Measurements from ENCODE around the gene ECE1.
A peak's percentile ranks its signal among the peaks of the same experiment; 100 is the strongest.
"Not testable (repeated sequence)": the region's sequence is repeated elsewhere in the genome, so short reads cannot be mapped to it uniquely, and the experiment has no call there.

Gene ECE1

DNA sequence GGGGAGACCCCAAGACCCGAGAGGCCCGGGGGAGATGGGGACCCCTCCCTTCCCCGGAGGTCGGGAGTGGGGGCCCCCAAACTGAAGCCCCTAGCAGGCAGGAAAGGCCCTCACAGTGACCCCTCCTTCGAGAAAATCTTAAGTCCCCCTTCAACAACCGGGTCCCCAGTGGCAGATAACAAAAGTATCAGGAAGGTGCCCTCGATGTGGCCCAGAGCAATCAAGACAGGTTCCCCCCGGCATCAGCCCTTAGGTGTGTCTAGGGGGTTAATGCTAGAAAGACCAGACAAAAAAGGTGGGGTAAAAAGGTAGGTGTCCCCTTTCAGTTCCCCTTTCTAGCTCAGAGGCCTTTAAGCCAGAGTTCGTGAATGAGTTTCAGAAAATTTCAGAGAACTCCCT, 282 bp upstream of the ECE1 start:
- DNase-seq (ENCODE audit: low read depth) = no peak
- H3K4me3 ChIP-seq (ENCODE audit: low read length) = peak overlapping the region; percentile 60
- TF ChIP-seq, protein P1, sequence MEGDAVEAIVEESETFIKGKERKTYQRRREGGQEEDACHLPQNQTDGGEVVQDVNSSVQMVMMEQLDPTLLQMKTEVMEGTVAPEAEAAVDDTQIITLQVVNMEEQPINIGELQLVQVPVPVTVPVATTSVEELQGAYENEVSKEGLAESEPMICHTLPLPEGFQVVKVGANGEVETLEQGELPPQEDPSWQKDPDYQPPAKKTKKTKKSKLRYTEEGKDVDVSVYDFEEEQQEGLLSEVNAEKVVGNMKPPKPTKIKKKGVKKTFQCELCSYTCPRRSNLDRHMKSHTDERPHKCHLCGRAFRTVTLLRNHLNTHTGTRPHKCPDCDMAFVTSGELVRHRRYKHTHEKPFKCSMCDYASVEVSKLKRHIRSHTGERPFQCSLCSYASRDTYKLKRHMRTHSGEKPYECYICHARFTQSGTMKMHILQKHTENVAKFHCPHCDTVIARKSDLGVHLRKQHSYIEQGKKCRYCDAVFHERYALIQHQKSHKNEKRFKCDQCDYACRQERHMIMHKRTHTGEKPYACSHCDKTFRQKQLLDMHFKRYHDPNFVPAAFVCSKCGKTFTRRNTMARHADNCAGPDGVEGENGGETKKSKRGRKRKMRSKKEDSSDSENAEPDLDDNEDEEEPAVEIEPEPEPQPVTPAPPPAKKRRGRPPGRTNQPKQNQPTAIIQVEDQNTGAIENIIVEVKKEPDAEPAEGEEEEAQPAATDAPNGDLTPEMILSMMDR (conservative IDR thresholded peaks at IDR 0.05; ENCODE audit: low read length) = no peak; the same call in 1 of the 2 replicates

DNA sequence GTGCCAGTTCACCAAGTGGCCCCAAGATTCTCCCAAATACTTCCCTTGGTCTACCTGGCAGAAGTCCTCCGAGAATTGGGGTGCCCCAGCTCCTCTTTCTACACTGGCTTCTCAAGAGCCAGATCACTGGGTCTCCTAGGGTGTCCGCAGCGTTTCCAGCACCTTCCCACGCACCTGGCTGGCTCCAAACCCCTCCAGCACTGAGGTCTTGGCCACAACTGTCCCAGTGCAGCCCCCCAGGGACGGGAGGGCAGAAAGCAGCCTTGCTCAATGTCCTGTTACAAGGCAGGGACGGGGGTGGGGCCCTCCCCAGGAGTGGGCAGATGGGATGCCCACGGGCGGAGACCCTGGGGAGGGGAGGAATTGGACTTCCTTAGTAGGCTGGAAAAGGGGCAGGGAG, 1.1 kb downstream of the ECE1 start:
- no peak for DNase-seq (ENCODE audit: low read depth)
- TF ChIP-seq, protein P1 (conservative IDR thresholded peaks at IDR 0.05; ENCODE audit: low read length) = no peak
- H3K4me3 ChIP-seq (ENCODE audit: low read length) = peak overlapping the region; percentile 81

DNA sequence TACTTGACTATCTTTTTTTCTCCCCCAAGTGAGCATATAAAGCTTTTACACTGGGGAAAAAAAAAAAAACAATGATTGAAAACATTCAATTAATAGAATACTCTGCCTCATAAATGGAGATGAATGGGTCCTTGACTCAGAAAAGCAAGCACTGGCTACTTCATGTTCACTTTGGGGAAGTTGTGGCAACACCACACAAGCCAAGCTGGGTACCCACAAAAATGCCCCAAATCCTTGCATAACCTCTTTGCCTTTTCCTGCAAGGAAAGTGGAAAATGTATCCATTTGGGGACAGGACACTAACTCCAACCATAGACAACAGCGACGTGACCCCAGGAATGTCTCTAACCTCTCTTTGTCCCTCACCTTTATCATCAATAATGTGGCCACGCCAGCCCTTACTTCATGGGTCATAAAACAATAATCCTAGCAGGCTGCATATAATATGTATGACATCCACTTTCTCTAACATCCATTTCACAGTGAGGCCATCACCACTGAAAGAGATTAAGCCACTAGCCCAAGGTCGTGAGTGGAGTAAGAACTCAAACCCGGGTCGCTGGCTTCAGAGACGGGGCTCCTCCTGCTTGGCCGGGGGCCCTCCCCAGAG, 2.3 kb downstream of the ECE1 start:
- H3K4me3 ChIP-seq (ENCODE audit: low read length) = no peak overlapping the region
- TF ChIP-seq, protein P1 (conservative IDR thresholded peaks at IDR 0.05; ENCODE audit: low read length) = no peak
- no peak for DNase-seq (ENCODE audit: low read depth)

DNA sequence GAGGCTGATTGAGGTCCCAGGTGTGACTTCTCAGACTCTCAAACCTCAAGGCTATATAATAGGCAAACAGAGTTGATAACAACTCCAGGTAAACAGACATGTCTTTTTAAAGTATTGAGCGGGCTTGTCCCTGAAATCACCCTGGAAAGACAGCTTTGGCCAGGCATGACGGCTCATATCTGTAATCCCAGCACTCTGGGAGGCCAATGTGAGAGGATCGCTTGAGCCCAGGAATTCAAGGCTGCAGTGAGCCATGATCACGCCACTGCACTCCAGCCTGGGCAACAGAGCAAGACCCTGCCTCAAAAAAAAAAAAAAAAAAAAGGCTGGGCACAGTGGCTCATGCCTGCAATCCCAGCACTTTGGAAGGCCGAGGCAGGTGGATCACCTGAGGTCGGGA, 4.9 kb downstream of the ECE1 start:
- not testable (repeated sequence) for H3K4me3 ChIP-seq (ENCODE audit: low read length)

DNA sequence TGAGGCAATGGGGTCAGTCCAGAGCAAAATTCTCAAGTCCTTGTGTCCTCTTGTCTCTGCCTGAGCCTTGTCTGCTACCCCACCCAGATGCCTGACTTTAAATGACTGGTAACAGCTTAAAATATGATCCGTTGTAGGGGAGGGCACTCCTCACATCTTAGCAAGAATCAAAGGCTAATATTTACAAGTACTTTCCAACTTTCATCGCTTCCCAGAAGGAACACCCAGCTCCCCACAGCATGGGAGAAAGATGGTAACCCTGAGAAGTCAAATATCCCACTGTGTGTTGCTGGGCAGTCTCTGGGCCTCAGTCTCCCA, 5.2 kb downstream of the ECE1 start:
- TF ChIP-seq, protein P1 (conservative IDR thresholded peaks at IDR 0.05; ENCODE audit: low read length) = no peak
- DNase-seq (ENCODE audit: low read depth) = no peak
- H3K4me3 ChIP-seq (ENCODE audit: low read length) = no peak overlapping the region

More for the DNA sequence above, 4.9 kb downstream of the ECE1 start:
- not testable (repeated sequence) for DNase-seq (ENCODE audit: low read depth)

DNA sequence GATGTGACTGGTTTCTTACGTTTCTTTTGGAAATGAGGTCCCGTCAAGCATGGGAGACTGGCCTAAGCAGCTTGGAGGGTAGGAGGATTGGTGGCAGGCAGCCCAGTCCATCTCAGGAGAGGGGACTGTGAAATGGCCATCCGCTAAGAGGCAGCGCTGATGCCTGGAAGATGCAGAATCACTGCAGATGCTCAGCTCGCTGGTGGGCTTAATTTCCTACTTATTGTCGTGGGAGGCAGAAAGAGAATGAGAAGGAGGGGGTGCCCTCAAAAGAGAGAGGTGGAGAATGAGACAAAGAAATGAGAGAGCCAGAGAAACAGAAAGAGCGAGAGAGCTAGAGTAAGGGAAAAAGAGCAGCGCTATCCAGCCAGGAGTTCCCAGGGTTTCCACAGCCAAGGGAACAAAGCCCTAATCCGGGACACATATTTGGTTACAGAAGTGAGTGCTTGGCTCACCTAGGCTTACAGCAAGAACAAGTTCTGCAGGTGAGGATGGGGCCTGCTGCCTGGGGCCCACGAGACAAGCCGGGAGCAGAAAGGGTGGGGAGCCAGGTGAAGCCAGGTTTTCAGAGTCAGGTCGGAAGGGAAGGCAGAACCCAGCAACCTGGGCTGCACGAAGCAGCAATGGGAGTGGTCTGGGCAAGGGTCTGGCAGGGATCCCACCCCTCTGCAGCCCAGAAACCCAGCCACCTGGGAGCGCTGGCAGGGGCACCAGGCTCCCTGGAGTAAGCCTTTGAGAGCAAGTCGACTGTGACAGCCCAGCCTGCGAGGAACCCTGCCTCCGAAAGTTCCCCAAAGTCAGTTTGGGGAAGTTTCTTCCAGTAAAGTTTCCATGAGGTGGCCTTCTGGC, 5.8 kb downstream of the ECE1 start:
- TF ChIP-seq, protein P1 (conservative IDR thresholded peaks at IDR 0.05; ENCODE audit: low read length) = no peak
- H3K4me3 ChIP-seq (ENCODE audit: low read length) = no peak overlapping the region
- no peak for DNase-seq (ENCODE audit: low read depth)

DNA sequence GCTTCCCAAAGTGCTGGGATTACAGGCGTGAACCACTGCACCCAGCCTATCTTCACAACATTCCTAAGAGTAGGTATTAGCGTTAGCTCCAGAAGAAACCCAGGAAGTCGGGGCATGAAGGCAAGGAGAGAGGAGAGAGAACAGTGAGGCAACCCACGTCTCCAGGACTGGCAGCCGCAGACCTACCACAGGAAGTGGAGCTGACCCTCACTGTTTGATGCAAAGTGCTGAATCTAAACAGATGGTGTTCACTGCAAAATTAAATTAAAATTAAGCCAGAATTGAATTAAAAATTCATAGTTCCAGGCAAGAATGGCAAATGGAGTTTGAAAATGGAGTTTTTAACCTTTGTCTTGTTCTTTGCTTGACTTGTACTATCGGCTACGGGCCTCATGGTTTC, 6.7 kb downstream of the ECE1 start:
- DNase-seq (ENCODE audit: low read depth) = no peak
- TF ChIP-seq, protein P1 (conservative IDR thresholded peaks at IDR 0.05; ENCODE audit: low read length) = no peak

DNA sequence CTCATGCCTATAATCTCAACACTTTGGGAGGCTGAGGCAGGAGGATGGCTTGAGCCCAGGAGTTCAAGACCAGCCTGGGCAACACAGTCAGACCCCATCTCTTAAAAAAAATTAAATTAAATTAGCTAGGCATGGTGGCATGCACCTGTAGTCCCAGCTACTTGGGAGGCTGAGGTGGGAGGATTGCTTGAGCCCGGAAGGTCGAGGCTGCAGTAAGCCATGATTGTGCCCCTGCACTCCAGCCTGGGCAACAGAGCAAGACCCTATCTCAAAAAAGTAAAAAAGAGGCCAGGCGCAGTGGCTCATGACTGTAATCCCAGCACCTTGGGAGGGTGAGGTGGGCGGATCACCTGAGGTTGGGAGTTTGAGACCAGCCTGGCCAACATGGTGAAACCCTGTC, 8.2 kb downstream of the ECE1 start:
- not testable (repeated sequence) for H3K4me3 ChIP-seq (ENCODE audit: low read length); DNase-seq (ENCODE audit: low read depth)

More for the DNA sequence above, 6.7 kb downstream of the ECE1 start:
- H3K4me3 ChIP-seq (ENCODE audit: low read length) = no peak overlapping the region
